GM12865 (cell line): ENCODE results near the gene SPHK2.

Experiments used
- DNase-seq: peaks from one replicate; pipeline ENCODE4 v3.0.0; 2010; ENCODE audit warnings: low read depth
- H3K4me3 ChIP-seq: 2 replicates; pipeline ENCODE4 v1.5.1; 2011; ENCODE audit warnings: mild to moderate bottlenecking, low read depth, low read length, control low read depth
- TF ChIP-seq, protein P1 (sequence below): IDR thresholded peaks from 2 replicates; pipeline ENCODE4 v1.5.1; 2011; ENCODE audit warnings: low read length, control low read depth, low read depth, inconsistent platforms; ENCODE audit not compliant: insufficient read depth; ENCODE audit errors: missing control alignments

The SPHK2 gene

DNA sequence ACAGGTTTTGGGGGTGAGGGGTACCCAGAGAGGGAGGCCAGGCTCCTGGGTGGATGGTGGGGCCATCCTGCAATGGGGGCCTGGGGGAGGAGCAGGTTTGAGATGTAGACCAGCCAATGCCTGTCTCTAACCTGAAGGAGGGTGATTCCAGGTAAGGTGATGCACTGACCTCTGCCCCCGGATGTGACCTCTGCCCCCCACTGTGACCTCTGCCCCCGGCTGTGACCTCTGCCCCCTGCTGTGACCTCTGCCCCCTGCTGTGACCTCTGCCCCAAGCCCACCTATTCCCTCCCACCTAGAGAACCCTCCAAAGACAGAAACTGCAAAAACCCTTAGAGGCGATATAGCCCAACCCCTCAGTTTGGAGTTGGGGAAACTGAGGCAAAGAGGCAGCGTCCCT, 23.1 kb upstream of the SPHK2 start:
- TF ChIP-seq, protein P1, sequence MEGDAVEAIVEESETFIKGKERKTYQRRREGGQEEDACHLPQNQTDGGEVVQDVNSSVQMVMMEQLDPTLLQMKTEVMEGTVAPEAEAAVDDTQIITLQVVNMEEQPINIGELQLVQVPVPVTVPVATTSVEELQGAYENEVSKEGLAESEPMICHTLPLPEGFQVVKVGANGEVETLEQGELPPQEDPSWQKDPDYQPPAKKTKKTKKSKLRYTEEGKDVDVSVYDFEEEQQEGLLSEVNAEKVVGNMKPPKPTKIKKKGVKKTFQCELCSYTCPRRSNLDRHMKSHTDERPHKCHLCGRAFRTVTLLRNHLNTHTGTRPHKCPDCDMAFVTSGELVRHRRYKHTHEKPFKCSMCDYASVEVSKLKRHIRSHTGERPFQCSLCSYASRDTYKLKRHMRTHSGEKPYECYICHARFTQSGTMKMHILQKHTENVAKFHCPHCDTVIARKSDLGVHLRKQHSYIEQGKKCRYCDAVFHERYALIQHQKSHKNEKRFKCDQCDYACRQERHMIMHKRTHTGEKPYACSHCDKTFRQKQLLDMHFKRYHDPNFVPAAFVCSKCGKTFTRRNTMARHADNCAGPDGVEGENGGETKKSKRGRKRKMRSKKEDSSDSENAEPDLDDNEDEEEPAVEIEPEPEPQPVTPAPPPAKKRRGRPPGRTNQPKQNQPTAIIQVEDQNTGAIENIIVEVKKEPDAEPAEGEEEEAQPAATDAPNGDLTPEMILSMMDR: no peak
- DNase-seq: no peak

DNA sequence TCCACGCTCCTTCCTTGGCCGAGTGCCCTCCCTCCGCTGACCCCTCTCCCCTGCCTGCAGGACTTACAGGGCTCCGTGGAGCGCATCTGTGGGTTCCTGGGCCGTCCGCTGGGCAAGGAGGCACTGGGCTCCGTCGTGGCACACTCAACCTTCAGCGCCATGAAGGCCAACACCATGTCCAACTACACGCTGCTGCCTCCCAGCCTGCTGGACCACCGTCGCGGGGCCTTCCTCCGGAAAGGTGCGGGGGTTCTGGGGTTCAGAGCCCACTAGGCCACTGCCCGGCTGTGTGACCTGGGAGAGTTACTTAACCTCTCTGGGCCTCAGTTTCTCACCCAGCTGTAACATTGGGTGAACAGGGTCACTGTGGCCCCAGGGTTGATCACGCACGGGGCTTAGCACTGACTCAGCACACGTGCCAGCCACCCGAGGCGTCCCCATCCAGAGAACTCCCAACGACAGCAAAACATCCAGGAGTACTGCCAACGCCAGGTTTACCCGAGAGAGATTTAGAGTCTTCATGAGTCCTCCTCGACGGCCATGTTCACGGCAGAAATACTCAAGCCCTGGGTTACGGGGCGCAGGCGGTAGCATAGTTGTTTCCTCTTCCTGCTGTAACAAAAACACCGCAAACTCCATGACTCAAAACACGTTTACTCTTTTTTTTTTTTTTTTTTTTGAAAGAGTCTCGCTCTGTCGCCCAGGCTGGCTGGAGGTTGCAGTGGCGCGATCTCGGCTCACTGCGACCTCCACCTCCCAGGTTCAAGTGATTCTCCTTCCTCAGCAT, 22.4 kb upstream of the SPHK2 start:
- peak; percentile 67 for DNase-seq
- TF ChIP-seq, protein P1: no peak
- H3K4me3 ChIP-seq: peak overlapping the region; percentile 32

More for the DNA sequence above, 23.1 kb upstream of the SPHK2 start:
- no peak overlapping the region for H3K4me3 ChIP-seq

DNA sequence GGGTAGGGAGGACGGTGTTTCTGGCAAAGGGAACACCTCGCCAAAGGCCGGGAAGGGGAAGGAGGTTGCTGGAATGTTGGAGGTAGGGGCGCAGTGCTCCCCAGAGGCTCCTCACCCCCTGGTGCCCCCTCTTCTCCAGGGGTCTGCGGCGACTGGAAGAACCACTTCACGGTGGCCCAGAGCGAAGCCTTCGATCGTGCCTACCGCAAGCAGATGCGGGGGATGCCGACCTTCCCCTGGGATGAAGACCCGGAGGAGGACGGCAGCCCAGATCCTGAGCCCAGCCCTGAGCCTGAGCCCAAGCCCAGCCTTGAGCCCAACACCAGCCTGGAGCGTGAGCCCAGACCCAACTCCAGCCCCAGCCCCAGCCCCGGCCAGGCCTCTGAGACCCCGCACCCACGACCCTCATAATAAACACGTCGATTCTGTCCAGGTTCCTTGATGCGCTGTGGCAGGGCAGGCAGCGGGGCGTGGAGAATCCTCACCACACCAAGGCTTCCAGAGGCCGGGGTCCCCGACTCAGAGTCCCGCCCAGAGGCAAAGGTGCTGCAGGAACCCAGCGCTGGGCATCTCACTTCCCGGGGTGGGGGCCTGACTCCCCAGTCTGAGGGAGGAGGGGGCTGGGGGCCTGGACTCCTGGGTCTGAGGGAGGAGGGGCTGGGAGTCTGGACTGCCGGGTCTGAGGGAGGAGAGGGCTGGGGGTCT, 20.2 kb upstream of the SPHK2 start:
- DNase-seq: no peak
- TF ChIP-seq, protein P1: no peak
- H3K4me3 ChIP-seq: no peak overlapping the region

DNA sequence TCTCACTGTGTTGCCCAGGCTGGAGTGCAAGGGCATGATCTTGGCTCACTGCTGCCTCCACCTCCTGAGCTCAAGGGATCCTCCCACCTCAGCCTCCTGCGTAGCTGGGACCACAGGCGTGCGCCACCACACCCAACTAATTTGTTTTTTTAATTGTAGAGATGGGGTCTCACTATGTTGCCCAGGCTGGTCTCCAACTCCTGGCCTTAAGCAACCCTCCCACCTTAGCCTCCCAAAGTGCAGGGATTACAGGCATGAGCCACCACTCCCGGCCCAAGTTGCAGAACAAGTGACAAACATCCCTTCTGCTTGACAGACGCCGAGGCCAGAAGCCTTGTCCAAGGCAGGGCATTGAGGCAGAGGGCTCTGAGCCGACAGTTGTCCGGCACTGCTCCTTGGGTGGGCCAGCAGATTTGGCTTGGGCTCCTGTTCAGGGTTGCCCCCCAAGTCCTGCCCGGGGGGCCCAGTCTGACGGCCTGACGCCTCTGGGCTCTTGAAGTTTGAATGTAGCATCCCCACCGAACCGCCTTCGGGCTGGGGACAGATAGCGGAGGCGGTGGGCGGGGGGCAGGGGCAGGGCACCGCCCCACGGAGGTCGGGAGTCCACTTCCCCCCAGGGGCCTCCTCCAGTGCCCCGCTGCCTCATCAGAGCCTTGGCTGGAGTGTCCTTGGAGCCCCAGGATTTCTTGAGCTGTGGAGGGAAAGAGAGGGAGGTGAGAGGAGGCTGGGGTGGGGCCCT, 18.5 kb upstream of the SPHK2 start:
- TF ChIP-seq, protein P1: no peak
- DNase-seq: no peak
- no peak overlapping the region for H3K4me3 ChIP-seq

DNA sequence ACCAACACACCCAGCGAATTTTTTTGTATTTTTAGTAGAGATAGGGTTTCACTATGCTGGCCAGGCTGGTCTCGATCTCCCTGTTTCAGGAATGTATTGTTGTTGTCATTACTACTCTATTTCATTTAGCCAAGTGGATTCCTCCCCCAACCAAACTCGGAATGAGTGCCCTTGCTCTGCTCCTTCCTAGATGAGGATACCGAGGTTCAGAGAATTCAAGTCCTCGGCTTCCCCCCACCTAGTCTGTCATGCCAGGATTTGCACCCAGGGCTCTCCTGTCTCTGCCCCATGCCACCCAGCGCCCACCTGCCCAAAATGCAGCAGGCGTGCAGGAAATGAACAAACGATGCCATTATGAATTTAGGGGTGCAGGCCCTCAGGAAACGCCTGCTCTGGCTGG, 16.3 kb upstream of the SPHK2 start:
- no peak overlapping the region for H3K4me3 ChIP-seq
- no peak for DNase-seq
- TF ChIP-seq, protein P1: no peak

DNA sequence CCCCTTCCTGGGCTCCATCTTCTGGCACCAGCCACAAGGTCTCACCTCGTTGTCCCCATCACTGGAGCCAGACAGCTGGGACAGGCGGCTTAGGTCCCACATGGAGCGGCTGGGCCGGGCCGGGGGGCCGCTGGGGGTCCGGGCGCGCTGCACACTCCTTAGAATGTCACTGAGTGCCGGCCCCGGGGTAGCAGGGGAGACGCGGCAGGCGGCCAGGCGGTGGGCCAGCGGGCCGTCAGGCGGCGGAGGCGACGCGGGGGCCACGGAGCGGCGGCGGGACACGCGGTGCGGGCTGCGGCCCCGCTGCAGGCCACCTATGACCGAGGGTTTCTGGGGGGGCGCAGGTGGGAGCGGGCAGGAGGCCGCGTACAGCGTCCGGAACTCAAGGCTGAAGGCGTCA, 15.9 kb upstream of the SPHK2 start:
- DNase-seq: no peak
- TF ChIP-seq, protein P1: no peak
- H3K4me3 ChIP-seq: no peak overlapping the region
